Activated CD8-positive, alpha-beta memory T cell treated with anti-CD3 and anti-CD28 coated beads for 1 hour (primary cell): ENCODE measurements around the gene SPTLC2.

ENCODE experiments used
- DNase-seq, 2 donors: peaks; one replicate each; pipeline ENCODE4 v3.0.0-alpha.2; 2020; ENCODE audit warnings: low read depth in 1 of 2; ENCODE audit errors: extremely low read depth in 1 of 2

Gene SPTLC2

GRCh38 chr14:77470224-77470870 is 146.1 kb downstream of the SPTLC2 start:
- no peak for DNase-seq

DNA sequence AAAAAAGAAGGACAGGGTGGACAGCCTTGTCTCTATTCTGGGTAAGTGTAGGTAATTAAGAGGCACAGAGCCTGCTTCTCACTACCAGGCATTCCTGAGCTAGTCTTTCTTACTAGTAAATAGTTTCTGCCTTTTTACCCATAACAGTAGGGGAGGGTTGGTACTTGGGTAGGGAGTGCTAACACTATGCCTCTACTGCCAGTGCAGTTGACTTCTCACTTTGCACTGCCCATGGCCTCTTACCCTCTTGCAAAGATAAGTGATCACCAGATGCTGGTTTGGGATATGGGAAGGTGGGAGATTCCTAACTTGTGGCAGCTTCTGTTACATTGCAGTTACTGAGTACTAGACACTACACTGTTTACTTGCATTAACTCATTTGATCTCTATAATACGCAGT is 146.9 kb downstream of the SPTLC2 start:
- no peak for DNase-seq

- DNase-seq = no peak
Observed at GRCh38 chr14:77469067-77469505, 147.4 kb downstream of the SPTLC2 start.

- DNase-seq = no peak
Observed at GRCh38 chr14:77467801-77468200, 148.6 kb downstream of the SPTLC2 start.

DNA sequence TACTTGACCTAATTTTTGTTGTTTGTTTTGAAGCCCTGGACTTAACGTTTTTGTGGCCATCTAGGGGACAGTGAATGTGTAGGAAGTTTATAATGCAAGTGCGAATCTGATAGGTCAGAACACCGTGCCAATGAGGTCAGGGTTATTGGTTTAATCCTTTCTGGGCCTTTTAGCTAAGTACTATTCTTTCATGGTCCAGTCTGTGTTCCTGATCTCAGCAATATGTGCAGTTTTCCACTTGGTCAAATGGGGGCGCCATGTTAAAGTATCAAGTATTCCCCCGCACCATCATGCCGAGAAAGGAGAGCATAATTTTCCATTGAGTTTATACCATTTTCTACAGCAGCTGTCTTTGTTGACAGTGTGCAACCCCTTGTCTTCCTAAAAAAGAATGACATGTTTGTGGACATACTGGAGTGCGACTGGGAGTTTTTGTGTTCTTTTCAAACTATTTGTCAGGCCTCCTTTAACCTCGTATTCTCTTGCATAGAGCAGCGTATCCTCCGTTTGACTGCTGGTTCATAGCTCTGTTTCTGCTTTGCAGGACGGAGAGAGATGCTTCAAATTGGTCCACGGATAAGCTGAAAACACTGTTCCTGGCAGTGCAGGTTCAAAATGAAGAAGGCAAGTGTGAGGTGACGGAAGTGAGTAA is 157.2 kb downstream of the SPTLC2 start:
- peak; percentile 20 to 23 for DNase-seq

GRCh38 chr14:77458249-77458950 is 158.0 kb downstream of the SPTLC2 start:
- peak in 1 of 2 donors; percentile 4 for DNase-seq

GRCh38 chr14:77457522-77458248 is 158.8 kb downstream of the SPTLC2 start, which contains the start of the genes AHSA1 and VIPAS39:
Gene AHSA1, plus strand, starts transcription at chr14:77458093. Its CDS starts 97 bp downstream, at chr14:77458190.
Gene VIPAS39, minus strand, starts transcription at chr14:77457601. Its CDS starts 3,499 bp downstream, at chr14:77454102.
- peak; percentile 79 to 85 for DNase-seq

DNA sequence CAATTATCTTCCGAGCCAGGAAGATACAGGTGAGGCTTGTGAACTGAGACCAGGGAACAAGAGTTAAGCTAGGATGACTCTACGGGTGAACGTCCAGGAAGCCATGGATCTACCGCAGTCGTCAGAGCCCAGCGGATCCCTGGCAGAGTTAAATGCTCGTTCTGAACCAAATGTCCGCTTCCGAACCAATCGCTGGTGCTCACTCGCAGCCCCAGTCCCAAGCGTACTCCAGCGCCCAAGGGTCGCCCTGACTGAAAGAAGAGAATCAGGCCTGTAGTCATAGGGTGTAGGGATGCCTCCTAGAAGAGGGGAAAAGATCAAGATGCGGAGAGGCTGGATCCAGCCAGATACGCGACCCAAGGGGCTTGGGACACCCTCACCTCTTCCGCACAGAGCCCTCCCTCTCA is 159.3 kb downstream of the SPTLC2 start:
- DNase-seq = no peak
